ENCODE results near the gene PIP4K2A.

PIP4K2A gene

GRCh38 chr10:22625516-22626290 lies 88.7 kb downstream of the PIP4K2A start:
- Histone ChIP-seq H3K9me3 (ENCODE audit: insufficient read depth, low read length) (no peaks in the 10 kb centered on the region), H3K4me1 (ENCODE audit: insufficient read depth, insufficient read length) (no peaks in the 10 kb centered on the region), H3K27me3 (ENCODE audit: insufficient read depth, insufficient read length) (no peaks in the 10 kb centered on the region), H3K9ac (ENCODE audit: insufficient read length, low read depth) (no peak overlapping the region), H3K36me3 (ENCODE audit: insufficient read depth, insufficient read length, low read length) (no peaks in the 10 kb centered on the region), H3K4me3 (ENCODE audit: insufficient read length, low read depth) (no peak overlapping the region)
- TF ChIP-seq ZNF274 (IDR thresholded peaks at IDR 0.05; ENCODE audit: low read depth, low read length) (no peak), YY1 (IDR thresholded peaks at IDR 0.05; ENCODE audit: insufficient read depth, insufficient read length) (no peak), SUZ12 (IDR thresholded peaks at IDR 0.05; ENCODE audit: extremely low read depth, insufficient read depth, insufficient read length) (no peak)
- DNase-seq (ENCODE audit: low read depth, low spot score), result no peak

GRCh38 chr10:22624287-22624738 lies 90.1 kb downstream of the PIP4K2A start:
- H3K4me3 ChIP-seq (ENCODE audit: insufficient read length, low read depth), result no peak overlapping the region
- H3K36me3 ChIP-seq (ENCODE audit: insufficient read depth, insufficient read length, low read length), result no peaks in the 10 kb centered on the region
- no peaks in the 10 kb centered on the region for H3K4me1 ChIP-seq (ENCODE audit: insufficient read depth, insufficient read length)
- H3K9ac ChIP-seq (ENCODE audit: insufficient read length, low read depth), result no peak overlapping the region
- TF ChIP-seq YY1 (IDR thresholded peaks at IDR 0.05; ENCODE audit: insufficient read depth, insufficient read length) (no peak), SUZ12 (IDR thresholded peaks at IDR 0.05; ENCODE audit: extremely low read depth, insufficient read depth, insufficient read length) (no peak), ZNF274 (IDR thresholded peaks at IDR 0.05; ENCODE audit: low read depth, low read length) (no peak)
- no peaks in the 10 kb centered on the region for H3K9me3 ChIP-seq (ENCODE audit: insufficient read depth, low read length)
- no peaks in the 10 kb centered on the region for H3K27me3 ChIP-seq (ENCODE audit: insufficient read depth, insufficient read length)
- DNase-seq (ENCODE audit: low read depth, low spot score), result no peak

- TF ChIP-seq YY1 (IDR thresholded peaks at IDR 0.05; ENCODE audit: insufficient read depth, insufficient read length), result no peak
- TF ChIP-seq ZNF274 (IDR thresholded peaks at IDR 0.05; ENCODE audit: low read depth, low read length), result no peak
- no peak for TF ChIP-seq SUZ12 (IDR thresholded peaks at IDR 0.05; ENCODE audit: extremely low read depth, insufficient read depth, insufficient read length)
- DNase-seq (ENCODE audit: low read depth, low spot score), result no peak
- Histone ChIP-seq H3K9ac (ENCODE audit: insufficient read length, low read depth) (no peak overlapping the region), H3K36me3 (ENCODE audit: insufficient read depth, insufficient read length, low read length) (no peaks in the 10 kb centered on the region), H3K9me3 (ENCODE audit: insufficient read depth, low read length) (no peaks in the 10 kb centered on the region), H3K27me3 (ENCODE audit: insufficient read depth, insufficient read length) (no peaks in the 10 kb centered on the region), H3K4me1 (ENCODE audit: insufficient read depth, insufficient read length) (no peaks in the 10 kb centered on the region), H3K4me3 (ENCODE audit: insufficient read length, low read depth) (no peak overlapping the region)
These were observed 90.6 kb downstream of the PIP4K2A start for GRCh38 chr10:22623633-22624253.

- Histone ChIP-seq H3K36me3 (ENCODE audit: insufficient read depth, insufficient read length, low read length) (no peaks in the 10 kb centered on the region), H3K4me1 (ENCODE audit: insufficient read depth, insufficient read length) (peaks cover 4% of the 10 kb centered on the region), H3K9me3 (ENCODE audit: insufficient read depth, low read length) (no peaks in the 10 kb centered on the region), H3K27me3 (ENCODE audit: insufficient read depth, insufficient read length) (no peaks in the 10 kb centered on the region), H3K4me3 (ENCODE audit: insufficient read length, low read depth) (no peak overlapping the region), H3K9ac (ENCODE audit: insufficient read length, low read depth) (no peak overlapping the region)
- no peak for DNase-seq (ENCODE audit: low read depth, low spot score)
- TF ChIP-seq ZNF274 (IDR thresholded peaks at IDR 0.05; ENCODE audit: low read depth, low read length), result no peak
- no peak for TF ChIP-seq SUZ12 (IDR thresholded peaks at IDR 0.05; ENCODE audit: extremely low read depth, insufficient read depth, insufficient read length)
- TF ChIP-seq YY1 (IDR thresholded peaks at IDR 0.05; ENCODE audit: insufficient read depth, insufficient read length), result no peak
These were observed 92.1 kb downstream of the PIP4K2A start for GRCh38 chr10:22622242-22622806.

GRCh38 chr10:22621726-22622125 lies 92.7 kb downstream of the PIP4K2A start:
- H3K9me3 ChIP-seq (ENCODE audit: insufficient read depth, low read length), result no peaks in the 10 kb centered on the region
- peaks cover 4% of the 10 kb centered on the region for H3K4me1 ChIP-seq (ENCODE audit: insufficient read depth, insufficient read length)
- no peaks in the 10 kb centered on the region for H3K36me3 ChIP-seq (ENCODE audit: insufficient read depth, insufficient read length, low read length)
- no peak for DNase-seq (ENCODE audit: low read depth, low spot score)
- no peak overlapping the region for H3K4me3 ChIP-seq (ENCODE audit: insufficient read length, low read depth)
- H3K9ac ChIP-seq (ENCODE audit: insufficient read length, low read depth), result no peak overlapping the region
- TF ChIP-seq YY1 (IDR thresholded peaks at IDR 0.05; ENCODE audit: insufficient read depth, insufficient read length) (no peak), ZNF274 (IDR thresholded peaks at IDR 0.05; ENCODE audit: low read depth, low read length) (no peak), SUZ12 (IDR thresholded peaks at IDR 0.05; ENCODE audit: extremely low read depth, insufficient read depth, insufficient read length) (no peak)
- H3K27me3 ChIP-seq (ENCODE audit: insufficient read depth, insufficient read length), result no peaks in the 10 kb centered on the region

- no peak for TF ChIP-seq YY1 (IDR thresholded peaks at IDR 0.05; ENCODE audit: insufficient read depth, insufficient read length)
- TF ChIP-seq ZNF274 (IDR thresholded peaks at IDR 0.05; ENCODE audit: low read depth, low read length), result no peak
- TF ChIP-seq SUZ12 (IDR thresholded peaks at IDR 0.05; ENCODE audit: extremely low read depth, insufficient read depth, insufficient read length), result no peak
- no peak overlapping the region for H3K9ac ChIP-seq (ENCODE audit: insufficient read length, low read depth)
- no peaks in the 10 kb centered on the region for H3K27me3 ChIP-seq (ENCODE audit: insufficient read depth, insufficient read length)
- peaks cover 4% of the 10 kb centered on the region for H3K4me1 ChIP-seq (ENCODE audit: insufficient read depth, insufficient read length)
- H3K9me3 ChIP-seq (ENCODE audit: insufficient read depth, low read length), result no peaks in the 10 kb centered on the region
- no peak overlapping the region for H3K4me3 ChIP-seq (ENCODE audit: insufficient read length, low read depth)
- H3K36me3 ChIP-seq (ENCODE audit: insufficient read depth, insufficient read length, low read length), result no peaks in the 10 kb centered on the region
- no peak for DNase-seq (ENCODE audit: low read depth, low spot score)
These were observed 93.4 kb downstream of the PIP4K2A start for GRCh38 chr10:22620929-22621328.
